PFSK-1 (cell line): ENCODE results near the gene PTCRA.

Experiments used
- FOXP2 ChIP-seq: optimal IDR thresholded peaks from 2 replicates; pipeline ENCODE3; 2011; ENCODE audit warnings: borderline replicate concordance, control low read depth, inconsistent platforms; ENCODE audit not compliant: insufficient read depth; ENCODE audit errors: extremely low read length, extremely low read depth
- POLR2AphosphoS5 ChIP-seq: IDR thresholded peaks from 2 replicates; pipeline ENCODE4 v1.6.1; 2012; ENCODE audit warnings: low read depth, mild to moderate bottlenecking, control low read depth, low read length, moderate library complexity
- REST ChIP-seq, 2 experiments: IDR thresholded peaks; 2 replicates each; pipeline versions ENCODE4 v1.6.1 to v1.8.0; 2011 to 2012; ENCODE audit warnings: low read depth in 2 of 2, low read length in 2 of 2, control low read depth in 1 of 2, inconsistent platforms in 1 of 2, mild to moderate bottlenecking in 1 of 2, moderate library complexity in 1 of 2; ENCODE audit not compliant: insufficient read depth in 1 of 2
- SIN3A ChIP-seq: IDR thresholded peaks from 2 replicates; pipeline ENCODE4 v1.6.1; 2012; ENCODE audit warnings: mild to moderate bottlenecking, low read length, moderate library complexity, borderline replicate concordance; ENCODE audit not compliant: insufficient read depth
- TAF1 ChIP-seq: IDR thresholded peaks from 2 replicates; pipeline ENCODE4 v1.6.1; 2012; ENCODE audit warnings: low read length, control low read depth, borderline replicate concordance; ENCODE audit not compliant: insufficient read depth

GRCh38 chr6:42962096-42962495, 46.2 kb downstream of the PTCRA start:
- TF ChIP-seq TAF1 (no peak), REST (IDR thresholded peaks at IDR 0.05; ENCODE audit: insufficient read depth in 1 of 2, low read depth in 2 of 2, low read length in 2 of 2) (no peak), POLR2AphosphoS5 (no peak), SIN3A (no peak), FOXP2 (no peak)
